ENCODE results near the gene COQ8B.

GRCh38 chr19:40701758-40702157, 14.9 kb downstream of the COQ8B start:
- TF ChIP-seq, protein P1, sequence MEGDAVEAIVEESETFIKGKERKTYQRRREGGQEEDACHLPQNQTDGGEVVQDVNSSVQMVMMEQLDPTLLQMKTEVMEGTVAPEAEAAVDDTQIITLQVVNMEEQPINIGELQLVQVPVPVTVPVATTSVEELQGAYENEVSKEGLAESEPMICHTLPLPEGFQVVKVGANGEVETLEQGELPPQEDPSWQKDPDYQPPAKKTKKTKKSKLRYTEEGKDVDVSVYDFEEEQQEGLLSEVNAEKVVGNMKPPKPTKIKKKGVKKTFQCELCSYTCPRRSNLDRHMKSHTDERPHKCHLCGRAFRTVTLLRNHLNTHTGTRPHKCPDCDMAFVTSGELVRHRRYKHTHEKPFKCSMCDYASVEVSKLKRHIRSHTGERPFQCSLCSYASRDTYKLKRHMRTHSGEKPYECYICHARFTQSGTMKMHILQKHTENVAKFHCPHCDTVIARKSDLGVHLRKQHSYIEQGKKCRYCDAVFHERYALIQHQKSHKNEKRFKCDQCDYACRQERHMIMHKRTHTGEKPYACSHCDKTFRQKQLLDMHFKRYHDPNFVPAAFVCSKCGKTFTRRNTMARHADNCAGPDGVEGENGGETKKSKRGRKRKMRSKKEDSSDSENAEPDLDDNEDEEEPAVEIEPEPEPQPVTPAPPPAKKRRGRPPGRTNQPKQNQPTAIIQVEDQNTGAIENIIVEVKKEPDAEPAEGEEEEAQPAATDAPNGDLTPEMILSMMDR (IDR thresholded peaks at IDR 0.05), result no peak
- TF ChIP-seq EZH2 (IDR thresholded peaks at IDR 0.05; ENCODE audit: borderline replicate concordance, insufficient read depth, low read depth, low read length, poor library complexity, severe bottlenecking), result no peak
